Measurements from ENCODE around the gene HECTD1.

HECTD1 gene

DNA sequence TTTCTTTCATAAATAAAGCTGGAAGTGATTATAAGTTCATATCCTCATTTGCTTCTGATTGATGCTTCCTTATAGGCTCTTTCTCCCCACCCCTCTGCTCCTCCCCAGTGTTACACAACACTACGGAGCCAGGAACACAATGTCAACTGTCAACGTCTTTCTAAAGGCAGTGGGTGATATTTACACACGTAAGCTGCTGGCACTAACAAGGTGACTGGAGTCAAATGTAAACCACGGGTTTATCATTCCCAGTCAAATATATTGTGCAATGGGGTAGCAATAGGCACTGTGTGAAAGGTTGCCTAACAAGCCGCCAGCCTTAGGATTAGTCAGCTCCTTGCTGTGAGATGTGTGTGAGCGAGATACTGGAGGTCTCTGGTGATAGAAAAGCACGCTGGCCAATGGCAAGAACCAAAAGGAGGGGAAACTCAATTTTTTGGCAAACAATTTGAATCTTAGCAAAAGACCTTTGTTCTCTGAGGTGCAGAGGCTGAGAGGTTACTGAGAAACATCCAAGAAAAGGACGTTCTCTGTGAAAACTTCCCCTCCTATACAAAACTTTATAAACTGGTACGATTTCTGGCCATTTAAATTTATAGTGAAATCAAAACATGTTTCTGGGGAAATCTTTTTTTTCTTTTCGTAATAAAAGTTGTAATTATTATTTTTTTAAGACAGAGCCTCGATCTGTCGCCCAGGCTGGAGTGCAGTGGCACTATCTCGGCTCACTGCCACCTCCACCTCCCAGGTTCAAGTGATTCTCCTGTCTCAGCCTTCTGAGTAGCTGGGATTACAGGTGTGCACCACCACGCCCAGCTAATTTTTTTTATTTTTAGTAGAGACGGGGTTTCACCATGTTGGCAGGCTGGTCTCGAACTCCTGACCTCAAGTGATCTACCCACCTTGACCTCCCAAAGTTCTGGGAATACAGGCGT lies 22.3 kb upstream of the HECTD1 start:
- in situ Hi-C loops (cut with HindIII; ENCODE audit: low pct_ligation_motif_present, low pct_unique_long_range_greater_than_20kb, low sequenced_read_pairs), result no loop called here
- peak; percentile 90 for DNase-seq

DNA sequence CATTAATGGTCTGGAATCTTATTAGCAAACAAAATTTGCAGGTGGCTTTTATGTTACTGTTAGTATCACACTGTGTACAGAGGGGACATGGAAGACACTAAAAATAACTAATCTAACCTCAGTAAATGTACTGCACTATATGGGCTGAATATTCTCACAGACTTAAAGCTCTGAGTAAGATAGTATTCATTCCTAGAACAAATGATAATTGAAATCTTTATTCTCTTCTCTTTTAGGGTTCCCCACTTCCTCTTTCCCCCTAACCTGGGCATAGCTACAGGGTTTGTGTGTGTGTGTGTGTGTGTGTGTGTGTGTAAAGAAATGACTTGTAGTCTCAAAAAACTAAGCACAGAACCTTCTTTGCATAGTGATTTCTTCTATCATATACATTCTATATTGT lies 21.4 kb upstream of the HECTD1 start:
- no peak for DNase-seq
- in situ Hi-C loops (cut with HindIII; ENCODE audit: low pct_ligation_motif_present, low pct_unique_long_range_greater_than_20kb, low sequenced_read_pairs), result no loop called here

DNA sequence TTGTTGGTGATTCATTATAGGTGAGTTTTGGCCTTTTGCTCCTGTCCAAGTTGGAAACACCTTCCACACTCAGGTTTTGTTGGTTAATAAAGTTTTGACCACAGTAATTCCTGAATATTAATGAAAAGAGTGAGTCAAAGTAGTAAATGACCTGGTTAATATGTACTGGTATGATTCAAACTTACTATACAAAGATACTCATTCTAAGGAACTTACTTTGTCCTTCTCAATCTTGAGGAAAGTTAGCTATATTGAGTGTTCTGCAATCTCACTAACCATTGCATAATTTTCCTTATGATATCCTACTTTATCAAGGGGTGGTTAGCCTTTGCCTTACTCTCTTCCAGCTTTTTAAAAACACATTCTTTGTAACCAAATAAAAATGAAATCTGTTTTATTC lies 20.9 kb upstream of the HECTD1 start:
- no peak for DNase-seq
- in situ Hi-C loops (cut with HindIII; ENCODE audit: low pct_ligation_motif_present, low pct_unique_long_range_greater_than_20kb, low sequenced_read_pairs), result no loop called here

DNA sequence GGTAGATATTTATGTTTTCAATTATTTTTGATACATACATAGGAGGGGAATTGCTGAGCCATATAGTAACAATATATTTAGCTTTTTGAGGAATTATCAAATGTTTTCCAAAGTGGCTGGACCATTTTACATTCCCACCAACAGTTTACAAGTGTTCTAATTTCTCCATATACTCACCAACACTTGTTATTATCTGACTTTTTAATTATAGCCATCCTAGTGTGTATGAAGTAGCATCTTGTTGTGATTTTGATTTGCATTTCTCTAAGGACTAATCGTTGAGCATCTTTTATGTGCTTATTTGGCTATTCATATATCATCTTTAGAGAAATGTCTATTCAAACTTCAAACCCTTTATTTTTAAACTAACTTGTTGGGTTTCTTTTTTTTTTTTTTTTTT lies 17.2 kb upstream of the HECTD1 start:
- DNase-seq, result no peak

DNA sequence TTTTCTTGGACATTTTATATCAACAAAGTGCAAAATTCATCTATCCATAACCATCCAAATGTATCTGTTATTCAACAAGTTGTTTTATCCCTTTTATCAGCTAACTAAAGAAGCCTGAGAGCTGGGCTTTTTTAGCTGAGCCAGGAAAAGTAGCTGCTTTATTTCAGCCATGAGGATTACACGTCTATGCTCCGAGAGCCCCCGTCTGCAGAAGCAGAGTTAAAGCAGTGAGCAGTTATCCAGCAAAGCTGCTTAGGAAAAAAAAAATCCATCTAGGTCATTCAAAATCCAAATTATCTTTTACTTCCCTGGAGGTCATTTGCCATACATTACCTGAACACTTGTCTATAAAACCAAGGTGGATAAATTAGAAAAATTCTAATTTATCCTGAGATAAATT lies 15.7 kb upstream of the HECTD1 start:
- no peak for DNase-seq

More for the DNA sequence above, 17.2 kb upstream of the HECTD1 start:
- in situ Hi-C loops (cut with HindIII; ENCODE audit: low pct_ligation_motif_present, low pct_unique_long_range_greater_than_20kb, low sequenced_read_pairs), result no loop called here

DNA sequence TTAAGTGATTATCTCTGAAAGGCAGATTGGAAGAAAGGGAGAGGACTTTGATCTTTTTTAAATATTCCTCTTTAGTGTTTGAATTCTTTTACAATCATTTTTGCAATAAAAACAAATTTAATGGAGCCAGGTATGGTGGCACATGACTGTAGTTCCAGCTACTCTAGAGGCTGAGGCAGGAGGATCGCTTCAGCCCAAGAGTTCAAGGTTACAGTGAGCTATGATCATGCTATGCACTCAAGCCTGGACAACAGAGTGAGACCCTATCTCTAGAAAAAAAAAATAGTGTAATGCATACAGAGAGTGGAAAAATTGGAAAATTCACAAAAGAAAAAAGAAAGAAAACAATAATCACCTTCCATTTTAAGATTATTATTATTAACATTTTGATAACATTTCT lies 15.2 kb upstream of the HECTD1 start:
- in situ Hi-C loops (cut with HindIII; ENCODE audit: low pct_ligation_motif_present, low pct_unique_long_range_greater_than_20kb, low sequenced_read_pairs), result no loop called here
- DNase-seq, result no peak

More for the DNA sequence above, 15.7 kb upstream of the HECTD1 start:
- in situ Hi-C loops (cut with HindIII; ENCODE audit: low pct_ligation_motif_present, low pct_unique_long_range_greater_than_20kb, low sequenced_read_pairs), result no loop called here

DNA sequence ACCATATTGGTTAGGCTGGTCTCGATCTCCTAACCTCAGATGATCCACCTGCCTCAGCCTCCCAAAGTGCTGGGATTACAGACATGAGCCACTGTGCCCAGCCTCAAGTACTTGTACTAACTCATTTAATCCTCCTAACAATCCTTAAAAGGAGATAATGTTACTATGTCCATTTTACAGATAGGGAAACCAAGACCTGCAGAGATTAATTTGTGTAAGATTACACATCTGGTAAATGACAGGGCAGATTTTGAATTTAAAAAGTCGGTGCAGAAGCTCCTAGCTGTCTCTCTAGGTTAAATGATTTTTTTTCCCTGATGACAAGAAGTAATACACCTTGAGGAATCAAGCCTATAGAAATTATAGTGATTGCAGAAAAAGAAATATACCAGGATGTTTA lies 13.7 kb upstream of the HECTD1 start:
- in situ Hi-C loops (cut with HindIII; ENCODE audit: low pct_ligation_motif_present, low pct_unique_long_range_greater_than_20kb, low sequenced_read_pairs), result no loop called here
- no peak for DNase-seq

DNA sequence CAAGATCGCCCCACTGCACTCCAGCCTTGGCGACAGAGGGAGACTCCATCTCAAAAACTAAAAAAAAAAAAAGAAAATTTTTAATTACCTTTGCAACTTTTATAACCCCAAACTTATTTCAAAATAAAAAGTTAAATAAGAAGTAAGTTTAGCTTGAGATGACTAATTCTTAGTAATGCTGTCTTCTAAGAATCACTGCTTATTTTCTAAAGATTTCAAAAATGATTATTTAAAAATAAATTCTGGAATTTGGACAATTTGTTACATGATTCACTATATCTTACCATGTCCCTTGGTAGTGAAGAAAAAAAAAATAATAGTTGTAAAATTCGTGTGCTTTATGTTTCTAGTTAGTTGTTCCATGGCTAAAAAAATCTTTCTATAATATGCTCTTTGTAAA lies 11.6 kb upstream of the HECTD1 start:
- in situ Hi-C loops (cut with HindIII; ENCODE audit: low pct_ligation_motif_present, low pct_unique_long_range_greater_than_20kb, low sequenced_read_pairs), result no loop called here
- DNase-seq, result no peak

DNA sequence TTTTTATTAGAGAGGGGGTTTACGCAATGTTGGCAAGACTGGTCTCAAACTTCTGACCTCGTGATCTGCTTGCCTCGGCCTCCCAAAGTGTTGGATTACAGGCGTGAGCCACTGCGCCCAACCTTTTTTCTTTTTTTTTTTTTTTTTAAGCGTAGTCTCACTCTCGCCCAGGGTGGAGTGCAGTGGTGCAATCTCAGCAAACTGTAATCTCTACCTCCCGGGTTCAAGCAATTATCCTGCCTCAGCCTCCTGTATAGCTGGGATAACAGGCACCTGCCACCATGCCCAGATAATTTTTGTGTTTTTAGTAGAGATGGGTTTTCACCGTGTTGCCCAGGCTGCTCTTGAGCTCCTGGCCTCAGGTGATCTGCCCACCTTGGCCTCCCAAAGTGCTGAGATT lies 8.8 kb upstream of the HECTD1 start:
- in situ Hi-C loops (cut with HindIII; ENCODE audit: low pct_ligation_motif_present, low pct_unique_long_range_greater_than_20kb, low sequenced_read_pairs), result no loop called here
- DNase-seq, result no peak

DNA sequence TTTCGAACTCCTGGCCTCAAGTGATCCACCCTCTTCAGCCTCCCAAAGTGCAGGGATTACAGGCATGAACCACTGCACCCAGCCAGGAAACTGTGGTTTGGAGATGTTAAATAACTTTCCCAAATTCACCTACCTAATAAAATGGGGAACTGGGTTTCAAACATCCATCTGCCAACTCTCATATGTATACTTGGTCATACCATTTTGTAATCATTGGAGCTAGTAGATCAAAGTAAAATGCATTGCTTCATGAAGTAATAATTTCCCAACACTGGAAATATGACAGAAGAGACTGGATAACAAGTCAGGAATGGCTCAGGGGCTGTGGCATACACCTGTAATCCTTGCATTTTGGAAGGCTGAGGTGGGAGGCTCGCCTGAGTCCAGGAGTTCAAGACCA lies 5.3 kb upstream of the HECTD1 start:
- in situ Hi-C loops (cut with HindIII; ENCODE audit: low pct_ligation_motif_present, low pct_unique_long_range_greater_than_20kb, low sequenced_read_pairs), result no loop called here
- DNase-seq, result no peak

DNA sequence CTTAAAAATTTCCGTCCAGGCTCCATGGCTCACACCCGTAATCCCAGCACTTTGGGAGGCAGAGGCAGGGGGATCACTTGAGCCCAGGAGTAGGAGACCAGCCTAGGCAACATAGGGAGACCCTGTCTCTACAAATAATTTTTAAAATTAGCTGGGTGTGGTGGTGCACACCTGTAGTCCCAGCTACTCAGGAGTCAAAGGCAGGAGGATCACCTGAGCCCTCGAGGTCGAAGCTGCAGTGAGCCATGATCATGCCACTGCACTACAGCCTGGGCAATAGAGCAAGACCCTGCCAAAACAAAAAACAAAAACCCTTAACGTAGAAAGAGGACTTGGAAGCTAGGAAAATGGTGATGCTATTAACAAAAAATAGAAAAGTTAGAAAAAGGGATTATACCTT lies 2.0 kb upstream of the HECTD1 start:
- DNase-seq, result no peak
- in situ Hi-C loops (cut with HindIII; ENCODE audit: low pct_ligation_motif_present, low pct_unique_long_range_greater_than_20kb, low sequenced_read_pairs), result no loop called here

DNA sequence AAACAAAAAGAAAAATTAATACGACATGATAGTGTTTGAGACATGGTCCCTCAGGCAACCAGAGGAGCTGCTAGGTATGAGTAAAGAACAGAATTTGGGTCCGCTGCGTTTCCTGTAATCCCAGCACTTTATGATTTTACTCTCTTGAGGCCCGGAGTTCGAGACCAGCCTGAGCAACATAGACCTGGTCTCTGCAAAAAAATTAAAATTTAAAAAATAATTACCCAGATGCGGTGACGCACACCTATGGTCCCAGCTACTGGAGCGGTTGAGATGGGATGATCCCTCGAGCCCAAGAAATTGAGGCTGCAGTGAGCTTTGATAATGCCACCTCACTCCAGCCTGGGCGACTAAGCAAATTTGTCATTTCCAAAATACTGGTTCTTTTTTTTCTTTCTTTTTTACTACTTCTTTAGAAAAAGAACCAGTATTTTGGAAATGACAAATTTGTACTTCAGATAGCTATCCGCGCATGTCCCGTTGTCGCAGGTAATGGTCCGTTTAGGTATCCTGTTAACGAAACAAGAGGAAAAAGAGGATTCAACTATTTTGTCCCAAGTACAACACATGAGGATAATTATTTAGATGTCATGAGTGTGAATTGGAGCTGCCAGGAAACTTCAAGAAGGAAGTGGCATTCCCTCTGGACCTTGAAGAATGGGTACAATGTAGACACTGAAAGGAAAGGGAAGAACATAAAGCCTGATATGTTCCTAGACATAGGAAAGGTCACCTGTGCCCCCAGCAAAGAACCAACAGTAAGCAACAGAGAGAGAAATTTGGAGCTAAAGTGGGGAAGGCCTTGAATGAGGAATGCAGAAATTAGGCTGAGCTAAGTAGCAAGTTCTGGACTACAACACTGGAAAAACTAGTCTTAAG lies 1.2 kb upstream of the HECTD1 start:
- in situ Hi-C loops (cut with HindIII; ENCODE audit: low pct_ligation_motif_present, low pct_unique_long_range_greater_than_20kb, low sequenced_read_pairs), result no loop called here
- no peak for DNase-seq

DNA sequence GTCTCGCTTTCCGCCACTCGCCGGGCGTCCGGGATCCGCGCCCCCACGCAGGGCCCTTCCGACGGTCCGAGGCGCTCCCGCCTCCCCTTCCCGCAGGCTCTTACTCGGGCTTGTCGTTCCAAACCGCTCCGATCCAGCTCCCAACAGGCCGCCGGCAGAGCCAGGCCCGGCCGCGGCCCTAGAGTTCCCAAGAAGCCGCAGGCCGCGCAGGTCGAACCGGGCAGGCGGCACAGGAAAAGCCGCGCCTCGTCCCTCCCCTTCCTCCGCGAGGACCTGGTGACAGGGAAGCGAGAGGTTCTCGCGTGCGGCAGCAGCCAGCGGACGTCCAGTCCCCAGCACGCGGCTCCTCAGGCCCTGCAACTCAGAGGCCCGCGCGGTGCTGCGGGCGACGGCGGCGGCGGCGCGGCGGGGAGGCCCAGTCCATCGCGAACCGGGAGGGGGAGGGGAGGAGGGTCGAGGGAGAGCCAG lies 272 bp downstream of the HECTD1 start:
- in situ Hi-C loops (cut with HindIII; ENCODE audit: low pct_ligation_motif_present, low pct_unique_long_range_greater_than_20kb, low sequenced_read_pairs), result no loop called here
- DNase-seq, result no peak

DNA sequence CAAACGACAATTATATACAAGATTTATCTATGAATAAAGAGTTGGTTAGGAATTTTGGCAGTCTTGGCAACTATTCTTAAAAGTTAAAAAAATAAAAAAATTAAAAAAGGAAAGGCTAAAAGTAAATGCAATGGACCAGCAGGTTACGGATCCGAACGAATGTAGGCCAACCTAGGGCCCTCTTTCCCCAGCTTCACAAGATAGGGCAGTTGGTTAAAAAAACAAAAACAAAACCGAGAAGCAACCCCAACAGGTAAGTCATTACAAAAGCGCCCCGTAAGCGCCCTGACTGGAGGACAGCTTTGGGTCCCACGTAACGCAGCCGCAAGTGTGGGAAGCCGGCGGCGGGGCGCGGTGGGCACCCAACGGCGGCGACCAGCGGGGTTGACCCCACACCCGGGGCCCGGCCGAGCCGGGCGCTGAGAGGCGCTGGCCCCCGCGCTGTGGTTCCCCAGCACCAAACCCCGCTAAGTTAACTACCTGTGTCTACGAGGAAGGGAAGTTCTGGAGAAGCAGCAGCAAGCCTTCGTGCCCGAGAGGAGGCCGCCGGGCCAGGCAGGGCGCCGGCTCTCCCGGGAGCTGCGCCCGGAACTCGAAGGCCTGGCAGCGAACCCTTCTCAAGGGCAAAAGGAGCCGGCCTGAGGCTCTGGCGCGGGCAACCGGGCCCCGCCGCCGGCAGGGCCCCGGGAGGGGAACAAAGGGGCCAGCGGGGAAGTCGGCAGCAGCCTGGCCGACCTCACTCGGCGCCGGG lies 882 bp downstream of the HECTD1 start:
- no peak for DNase-seq
- in situ Hi-C loops (cut with HindIII; ENCODE audit: low pct_ligation_motif_present, low pct_unique_long_range_greater_than_20kb, low sequenced_read_pairs), result no loop called here

DNA sequence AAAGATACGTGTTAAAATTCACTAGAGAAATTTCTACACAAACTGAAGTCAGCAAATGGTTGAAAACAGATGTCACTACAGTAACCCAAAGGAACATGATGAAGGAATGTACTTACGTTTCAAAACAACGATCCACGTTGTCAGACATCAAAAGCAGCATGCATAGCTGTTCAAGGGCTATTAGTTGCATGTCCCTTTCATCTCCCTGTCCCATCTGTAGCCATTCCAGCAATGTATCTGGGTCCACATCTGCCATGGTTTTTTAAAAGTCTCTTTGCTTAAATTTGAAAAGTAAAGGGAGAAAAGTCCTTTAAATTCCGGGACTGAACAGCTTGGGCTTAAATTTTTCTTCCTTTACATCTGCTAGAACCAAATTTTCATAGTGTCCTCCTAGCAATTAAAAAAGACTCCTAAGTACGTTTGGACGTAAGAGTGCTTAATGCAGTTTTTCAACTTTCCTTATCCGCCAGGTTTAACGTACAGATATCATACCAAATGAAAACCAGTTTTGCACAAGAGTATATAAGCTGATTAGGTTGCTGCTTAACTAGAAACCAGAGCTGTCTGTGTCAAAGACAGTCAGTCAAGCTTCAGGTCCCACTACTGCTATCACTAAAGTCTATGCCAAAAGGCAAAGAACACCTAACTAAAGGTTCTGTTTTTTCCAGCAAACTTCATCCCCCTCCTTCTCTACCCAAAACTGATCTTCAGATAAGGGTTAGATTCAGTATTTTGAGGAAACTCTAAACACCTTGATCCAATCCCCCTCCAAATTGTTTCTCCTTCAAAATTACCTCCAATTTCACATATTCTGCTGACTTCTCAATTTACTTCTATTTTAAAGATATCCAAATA lies 1.7 kb downstream of the HECTD1 start:
- in situ Hi-C loops (cut with HindIII; ENCODE audit: low pct_ligation_motif_present, low pct_unique_long_range_greater_than_20kb, low sequenced_read_pairs), result no loop called here
- DNase-seq, result peak; percentile 26

DNA sequence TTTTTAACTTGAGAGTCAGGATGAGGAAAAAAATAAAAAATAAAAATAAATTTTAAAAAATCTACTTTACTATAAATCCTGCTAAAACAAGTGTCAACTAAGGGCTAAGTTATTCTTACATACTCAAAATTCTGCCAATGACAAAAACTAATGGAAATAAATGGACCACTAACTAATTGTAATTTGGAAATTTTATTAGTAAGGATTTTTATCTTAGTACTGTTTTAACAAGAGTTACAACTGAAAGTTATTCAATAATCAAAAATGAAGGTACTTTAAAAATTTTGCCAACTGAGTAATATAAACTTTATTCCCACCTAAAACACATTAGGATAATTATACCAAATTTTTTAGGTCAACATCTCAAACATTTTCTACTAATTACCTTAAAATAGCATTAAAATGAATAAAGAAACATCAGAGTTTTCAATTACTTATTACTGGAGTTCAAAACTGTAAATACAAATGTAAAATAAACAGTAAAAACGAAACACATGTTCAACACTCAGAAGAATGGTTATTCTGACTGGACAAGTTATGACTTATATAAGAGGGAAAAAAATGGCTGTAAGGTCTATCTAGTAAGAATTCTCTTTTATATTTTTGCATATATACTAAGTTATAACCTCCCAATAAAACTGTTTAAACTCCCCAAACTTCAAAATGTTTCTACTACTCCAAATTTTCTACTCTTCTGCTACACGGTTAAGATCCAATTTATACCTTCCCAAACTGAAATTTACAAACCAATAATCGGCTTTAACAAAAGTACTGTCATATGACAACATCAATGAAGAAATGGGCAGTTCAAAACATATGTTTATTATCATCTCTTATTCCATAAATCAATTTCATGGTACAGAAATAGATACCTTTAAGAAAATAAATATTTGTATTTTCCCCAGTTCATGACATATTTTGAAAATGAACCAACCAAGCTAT lies 2.7 kb downstream of the HECTD1 start:
- DNase-seq, result no peak
- in situ Hi-C loops (cut with HindIII; ENCODE audit: low pct_ligation_motif_present, low pct_unique_long_range_greater_than_20kb, low sequenced_read_pairs), result no loop called here
